HG03139 (cell line): ENCODE data around the gene SIK3.

Experiments
- ATAC-seq: cut with Tn5 transposase; IDR thresholded peaks from one replicate; pipeline ENCODE4 v1.9.1; 2021; ENCODE audit not compliant: unreplicated experiment

Gene SIK3

GRCh38 chr11:116972691-116973090, 125.5 kb downstream of the SIK3 start:
- no peak for ATAC-seq

GRCh38 chr11:116970485-116971292, 127.5 kb downstream of the SIK3 start:
- ATAC-seq = no peak

- ATAC-seq = no peak
Observed at GRCh38 chr11:116969694-116970093, 128.5 kb downstream of the SIK3 start.

- no peak for ATAC-seq
Observed at GRCh38 chr11:116964269-116964668, 134.0 kb downstream of the SIK3 start.

GRCh38 chr11:116963813-116964212, 134.4 kb downstream of the SIK3 start:
- ATAC-seq = no peak

- ATAC-seq = no peak
Observed at GRCh38 chr11:116962108-116962507, 136.1 kb downstream of the SIK3 start.

GRCh38 chr11:116960930-116961329, 137.3 kb downstream of the SIK3 start:
- ATAC-seq = no peak

- no peak for ATAC-seq
Observed at GRCh38 chr11:116958246-116958645, 140.0 kb downstream of the SIK3 start.

GRCh38 chr11:116955949-116956348, 142.3 kb downstream of the SIK3 start:
- no peak for ATAC-seq

- no peak for ATAC-seq
Observed at GRCh38 chr11:116955548-116955947, 142.7 kb downstream of the SIK3 start.

GRCh38 chr11:116953530-116954285, 144.5 kb downstream of the SIK3 start:
- no peak for ATAC-seq

- ATAC-seq = no peak
Observed at GRCh38 chr11:116951762-116952161, 146.5 kb downstream of the SIK3 start.

- no peak for ATAC-seq
Observed at GRCh38 chr11:116950210-116950609, 148.0 kb downstream of the SIK3 start.

GRCh38 chr11:116948391-116948790, 149.8 kb downstream of the SIK3 start:
- ATAC-seq = no peak

GRCh38 chr11:116946414-116946813, 151.8 kb downstream of the SIK3 start:
- no peak for ATAC-seq

GRCh38 chr11:116939499-116939898, 158.7 kb downstream of the SIK3 start:
- ATAC-seq = no peak

- no peak for ATAC-seq
Observed at GRCh38 chr11:116938471-116939070, 159.7 kb downstream of the SIK3 start.

- ATAC-seq = no peak
Observed at GRCh38 chr11:116936754-116937446, 161.3 kb downstream of the SIK3 start.

GRCh38 chr11:116935514-116935913, 162.7 kb downstream of the SIK3 start:
- ATAC-seq = no peak

- no peak for ATAC-seq
Observed at GRCh38 chr11:116935089-116935488, 163.1 kb downstream of the SIK3 start.

- ATAC-seq = no peak
Observed at GRCh38 chr11:116933961-116934360, 164.3 kb downstream of the SIK3 start.
